ENCODE data around the gene STXBP1. TPM values are rescaled to one million over a fixed set of nuclear protein-coding genes. Genes with fewer than 3 reads are reported as not detected.

STXBP1 gene
- total and polyA plus RNA-seq, 2 experiments from 2014 or later = 28.5 to 43.7 TPM

DNA sequence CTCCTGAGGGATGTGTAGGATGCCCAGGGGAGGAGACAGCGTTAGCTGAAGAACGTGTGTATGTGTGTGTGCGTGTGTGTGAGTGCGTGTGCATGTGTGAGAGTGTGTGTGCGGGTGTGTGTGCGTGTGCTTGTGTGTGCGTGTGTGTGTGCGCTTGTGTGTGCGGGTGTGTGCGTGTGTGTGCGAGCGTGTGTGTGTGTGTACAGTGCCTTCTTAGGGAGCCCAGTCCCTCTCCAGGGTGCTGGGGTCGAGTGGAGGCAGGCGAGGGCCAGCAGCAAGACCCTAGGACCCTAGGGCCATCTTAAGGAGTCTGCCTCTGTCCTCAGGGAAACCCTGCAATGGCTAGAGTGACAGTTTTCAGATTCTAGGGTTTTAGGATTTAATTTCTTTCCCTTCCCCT, 26.0 kb upstream of the STXBP1 start:
- no peak for DNase-seq
- Histone ChIP-seq H4K20me1 (ENCODE audit: insufficient read depth) (no peaks in the 10 kb centered on the region), H3K4me2 (ENCODE audit: unreplicated experiment) (no peak overlapping the region), H3K27me3 (replicated peaks; ENCODE audit: insufficient read depth) (no peaks in the 10 kb centered on the region), H3K79me2 (ENCODE audit: insufficient read depth) (peaks cover 55% of the 10 kb centered on the region), H3K4me1 (ENCODE audit: insufficient read depth) (peaks cover 17% of the 10 kb centered on the region), H3K9me2 (ENCODE audit: insufficient read depth) (no peaks in the 10 kb centered on the region), H3K9ac (no peak overlapping the region), H3K4me3 (no peak overlapping the region), H3F3A (ENCODE audit: insufficient read depth) (peaks cover 38% of the 10 kb centered on the region), H3K36me3 (ENCODE audit: low read depth) (no peaks in the 10 kb centered on the region), H2AFZ (no peak overlapping the region), H3K9me3 (ENCODE audit: low read depth) (no peaks in the 10 kb centered on the region), H3K27ac (no peak overlapping the region)
- TF ChIP-seq EZH2phosphoT487 (IDR thresholded peaks at IDR 0.05; ENCODE audit: insufficient read depth, low read depth) (no peak), EZH2 (IDR thresholded peaks at IDR 0.05; ENCODE audit: insufficient read depth, poor library complexity, severe bottlenecking) (no peak)
- 71 to 72% methylated on average over 11 to 14 of the region's 14 CpGs for WGBS, 2 experiments (ENCODE audit: low coverage in 1 of 2, low lambda C conversion rate in 2 of 2, missing lambda C conversion rate in 2 of 2)
- in situ Hi-C loops (cut with MboI) = loop anchor here (5.0 kb wide), 1 partner anchor 84 kb away; no protein-coding TSS in a partner anchor

- no peaks in the 10 kb centered on the region for H3K9me2 ChIP-seq (ENCODE audit: insufficient read depth)
- H3K27ac ChIP-seq = no peak overlapping the region
- H4K20me1 ChIP-seq (ENCODE audit: insufficient read depth) = no peaks in the 10 kb centered on the region
- H3K36me3 ChIP-seq (ENCODE audit: low read depth) = no peaks in the 10 kb centered on the region
- DNase-seq = peak; percentile 94
- no peak overlapping the region for H3K4me3 ChIP-seq
- no peaks in the 10 kb centered on the region for H3K9me3 ChIP-seq (ENCODE audit: low read depth)
- no peak overlapping the region for H3K4me2 ChIP-seq (ENCODE audit: unreplicated experiment)
- H3K27me3 ChIP-seq (replicated peaks; ENCODE audit: insufficient read depth) = no peaks in the 10 kb centered on the region
- peaks cover 17% of the 10 kb centered on the region for H3K4me1 ChIP-seq (ENCODE audit: insufficient read depth)
- 26 to 49% methylated on average over 3 to 5 of the region's 5 CpGs for WGBS, 2 experiments (ENCODE audit: low coverage in 1 of 2, low lambda C conversion rate in 2 of 2, missing lambda C conversion rate in 2 of 2)
- no peak overlapping the region for H3K9ac ChIP-seq
- no peak for TF ChIP-seq EZH2 (IDR thresholded peaks at IDR 0.05; ENCODE audit: insufficient read depth, poor library complexity, severe bottlenecking)
- TF ChIP-seq EZH2phosphoT487 (IDR thresholded peaks at IDR 0.05; ENCODE audit: insufficient read depth, low read depth) = no peak
- in situ Hi-C loops (cut with MboI) = loop anchor here (5.0 kb wide), 1 partner anchor 84 kb away; no protein-coding TSS in a partner anchor
- peaks cover 51% of the 10 kb centered on the region for H3K79me2 ChIP-seq (ENCODE audit: insufficient read depth)
- no peak overlapping the region for H2AFZ ChIP-seq
- H3F3A ChIP-seq (ENCODE audit: insufficient read depth) = peaks cover 34% of the 10 kb centered on the region
These were observed 25.5 kb upstream of the STXBP1 start for GRCh38 chr9:127586537-127586936.

GRCh38 chr9:127587966-127588365, 24.1 kb upstream of the STXBP1 start:
- no peaks in the 10 kb centered on the region for H3K27me3 ChIP-seq (replicated peaks; ENCODE audit: insufficient read depth)
- TF ChIP-seq EZH2phosphoT487 (IDR thresholded peaks at IDR 0.05; ENCODE audit: insufficient read depth, low read depth) = no peak
- TF ChIP-seq EZH2 (IDR thresholded peaks at IDR 0.05; ENCODE audit: insufficient read depth, poor library complexity, severe bottlenecking) = no peak
- H3K79me2 ChIP-seq (ENCODE audit: insufficient read depth) = peaks cover 41% of the 10 kb centered on the region
- no peak for DNase-seq
- H3K4me2 ChIP-seq (ENCODE audit: unreplicated experiment) = no peak overlapping the region
- peaks cover 25% of the 10 kb centered on the region for H3F3A ChIP-seq (ENCODE audit: insufficient read depth)
- no peaks in the 10 kb centered on the region for H4K20me1 ChIP-seq (ENCODE audit: insufficient read depth)
- H3K9me3 ChIP-seq (ENCODE audit: low read depth) = no peaks in the 10 kb centered on the region
- no peak overlapping the region for H2AFZ ChIP-seq
- no peak overlapping the region for H3K9ac ChIP-seq
- no peaks in the 10 kb centered on the region; the same call in 1 of the 2 replicates for H3K36me3 ChIP-seq (ENCODE audit: low read depth)
- H3K27ac ChIP-seq = no peak overlapping the region
- peaks cover 17% of the 10 kb centered on the region for H3K4me1 ChIP-seq (ENCODE audit: insufficient read depth)
- in situ Hi-C loops (cut with MboI) = loop anchor here (5.0 kb wide), 1 partner anchor 86 kb away; no protein-coding TSS in a partner anchor
- no peaks in the 10 kb centered on the region for H3K9me2 ChIP-seq (ENCODE audit: insufficient read depth)
- WGBS, 2 experiments (ENCODE audit: low coverage in 1 of 2, low lambda C conversion rate in 2 of 2, missing lambda C conversion rate in 2 of 2) = 75 to 93% methylated on average over 2 of the region's 2 CpGs
- no peak overlapping the region for H3K4me3 ChIP-seq

GRCh38 chr9:127588740-127589506, 23.2 kb upstream of the STXBP1 start:
- no peaks in the 10 kb centered on the region for H3K9me2 ChIP-seq (ENCODE audit: insufficient read depth)
- H4K20me1 ChIP-seq (ENCODE audit: insufficient read depth) = no peaks in the 10 kb centered on the region
- in situ Hi-C loops (cut with MboI) = loop anchor here (5.0 kb wide), 1 partner anchor 87 kb away; no protein-coding TSS in a partner anchor
- no peak overlapping the region for H3K4me2 ChIP-seq (ENCODE audit: unreplicated experiment)
- no peak overlapping the region for H2AFZ ChIP-seq
- 61 to 62% methylated on average over 4 to 5 of the region's 5 CpGs for WGBS, 2 experiments (ENCODE audit: low coverage in 1 of 2, low lambda C conversion rate in 2 of 2, missing lambda C conversion rate in 2 of 2)
- no peaks in the 10 kb centered on the region for H3K9me3 ChIP-seq (ENCODE audit: low read depth)
- no peaks in the 10 kb centered on the region; the same call in 1 of the 2 replicates for H3K36me3 ChIP-seq (ENCODE audit: low read depth)
- peaks cover 17% of the 10 kb centered on the region for H3K4me1 ChIP-seq (ENCODE audit: insufficient read depth)
- H3K79me2 ChIP-seq (ENCODE audit: insufficient read depth) = peaks cover 41% of the 10 kb centered on the region
- no peak overlapping the region for H3K4me3 ChIP-seq
- TF ChIP-seq EZH2 (IDR thresholded peaks at IDR 0.05; ENCODE audit: insufficient read depth, poor library complexity, severe bottlenecking) (no peak), EZH2phosphoT487 (IDR thresholded peaks at IDR 0.05; ENCODE audit: insufficient read depth, low read depth) (no peak)
- H3K27ac ChIP-seq = no peak overlapping the region
- DNase-seq = no peak
- peaks cover 16% of the 10 kb centered on the region for H3F3A ChIP-seq (ENCODE audit: insufficient read depth)
- H3K27me3 ChIP-seq (replicated peaks; ENCODE audit: insufficient read depth) = no peaks in the 10 kb centered on the region
- H3K9ac ChIP-seq = no peak overlapping the region

Measured in GM23248 (cell line).